ENCODE results near the gene ZC3H12A.
A peak's percentile ranks its signal among the peaks of the same experiment; 100 is the strongest.

The ZC3H12A gene

GRCh38 chr1:37455516-37455915 lies 18.9 kb upstream of the ZC3H12A start:
- DNase-seq (ENCODE audit: low read depth) = no peak

- no peak for DNase-seq (ENCODE audit: low read depth)
These were observed 17.8 kb upstream of the ZC3H12A start for GRCh38 chr1:37456614-37457013.

- no peak for DNase-seq (ENCODE audit: low read depth)
These were observed 15.8 kb upstream of the ZC3H12A start for GRCh38 chr1:37458551-37458950.

GRCh38 chr1:37461698-37462436 lies 12.5 kb upstream of the ZC3H12A start:
- DNase-seq (ENCODE audit: low read depth) = no peak

GRCh38 chr1:37464443-37464842 lies 9.9 kb upstream of the ZC3H12A start:
- no peak for DNase-seq (ENCODE audit: low read depth)

GRCh38 chr1:37465593-37466517 lies 8.5 kb upstream of the ZC3H12A start:
- no peak for DNase-seq (ENCODE audit: low read depth)

GRCh38 chr1:37468037-37468436 lies 6.3 kb upstream of the ZC3H12A start:
- DNase-seq (ENCODE audit: low read depth) = no peak

GRCh38 chr1:37469386-37469785 lies 5.0 kb upstream of the ZC3H12A start:
- DNase-seq (ENCODE audit: low read depth) = no peak

GRCh38 chr1:37471345-37472231 lies 2.8 kb upstream of the ZC3H12A start:
- DNase-seq (ENCODE audit: low read depth) = no peak

GRCh38 chr1:37472281-37472680 lies 2.1 kb upstream of the ZC3H12A start:
- DNase-seq (ENCODE audit: low read depth) = no peak

- DNase-seq (ENCODE audit: low read depth) = no peak
These were observed 1.4 kb upstream of the ZC3H12A start for GRCh38 chr1:37472994-37473393.

GRCh38 chr1:37473431-37474045 lies 842 bp upstream of the ZC3H12A start:
- DNase-seq (ENCODE audit: low read depth) = no peak

- no peak for DNase-seq (ENCODE audit: low read depth)
These were observed 458 bp downstream of the ZC3H12A start for GRCh38 chr1:37474697-37475379.

- DNase-seq (ENCODE audit: low read depth) = no peak
These were observed 1.2 kb downstream of the ZC3H12A start for GRCh38 chr1:37475380-37476086.

GRCh38 chr1:37476087-37476452 lies 1.7 kb downstream of the ZC3H12A start:
- no peak for DNase-seq (ENCODE audit: low read depth)

GRCh38 chr1:37476460-37477197 lies 2.2 kb downstream of the ZC3H12A start:
- DNase-seq (ENCODE audit: low read depth) = no peak

- DNase-seq (ENCODE audit: low read depth) = peak; percentile 65
These were observed 3.0 kb downstream of the ZC3H12A start for GRCh38 chr1:37477198-37477931.

- no peak for DNase-seq (ENCODE audit: low read depth)
These were observed 3.6 kb downstream of the ZC3H12A start for GRCh38 chr1:37477946-37478345.

GRCh38 chr1:37478451-37478881 lies 4.1 kb downstream of the ZC3H12A start:
- DNase-seq (ENCODE audit: low read depth) = no peak

Data from stimulated activated CD8-positive, alpha-beta memory T cell treated with anti-CD3 and anti-CD28 coated beads, Interleukin-15, amount 100 ng/mL, for 1 hour (primary cell).